GM04503 (cell line): ENCODE measurements around the gene GAPT.

Experiments used
- DNase-seq: peaks from one replicate; pipeline ENCODE4 v3.0.0-alpha.2; 2012; ENCODE audit warnings: low read depth

GAPT gene

DNA sequence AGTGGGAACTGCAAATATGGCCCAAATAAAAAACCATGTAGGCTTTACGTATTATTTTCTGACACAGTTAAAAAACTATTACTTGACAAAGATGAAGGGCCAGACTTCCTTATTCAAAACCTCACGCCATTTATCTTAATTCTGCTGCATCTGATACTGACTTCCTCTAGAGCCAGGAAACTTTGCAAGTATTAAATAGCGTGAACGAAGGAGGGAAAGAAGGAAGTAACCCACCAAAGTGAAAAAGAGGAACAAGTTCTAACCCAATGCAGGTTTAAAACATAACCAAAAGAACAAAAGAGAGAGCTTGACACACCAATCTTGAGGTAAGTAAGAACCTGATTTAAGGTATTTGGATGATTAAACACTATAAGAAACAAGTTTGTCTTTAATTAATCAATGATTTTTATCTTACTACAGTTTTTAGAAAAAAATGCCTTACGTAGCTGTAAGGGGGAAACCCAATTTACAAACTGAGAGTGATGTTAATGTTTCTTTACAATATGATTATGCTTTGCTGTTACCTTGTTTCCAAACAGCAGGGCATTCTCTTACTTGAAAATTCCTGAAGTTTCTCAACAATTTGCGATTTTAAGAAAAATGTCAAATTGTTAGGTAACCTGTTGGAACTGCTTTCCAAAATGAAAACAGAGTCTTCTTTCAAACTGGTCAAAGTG is at the start of gene GAPT:
TSS of gene GAPT (plus strand) at position 220 of the 677 bp plus-strand sequence. CDS start 3,102 bp downstream, outside the sequence.
- DNase-seq: no peak

DNA sequence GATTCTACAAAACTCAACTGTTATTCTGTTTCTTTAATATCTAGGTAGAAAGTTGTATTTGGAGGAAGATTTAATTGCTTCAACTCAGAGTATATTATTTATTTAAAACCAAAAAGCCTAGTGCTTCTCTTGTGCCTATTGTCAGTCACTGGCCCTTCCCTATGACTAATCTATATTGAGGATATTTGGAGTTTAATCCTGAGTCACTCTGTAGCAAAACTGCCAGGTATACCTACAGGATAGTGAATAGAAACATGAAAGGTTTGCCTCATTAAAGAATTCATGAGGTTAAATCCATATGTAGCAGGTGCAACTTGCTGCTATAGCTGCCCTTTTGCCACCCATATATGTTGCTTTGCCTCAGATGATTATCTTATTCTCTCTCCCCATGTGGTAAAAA is 46.4 kb upstream of the GAPT start:
- no peak for DNase-seq

DNA sequence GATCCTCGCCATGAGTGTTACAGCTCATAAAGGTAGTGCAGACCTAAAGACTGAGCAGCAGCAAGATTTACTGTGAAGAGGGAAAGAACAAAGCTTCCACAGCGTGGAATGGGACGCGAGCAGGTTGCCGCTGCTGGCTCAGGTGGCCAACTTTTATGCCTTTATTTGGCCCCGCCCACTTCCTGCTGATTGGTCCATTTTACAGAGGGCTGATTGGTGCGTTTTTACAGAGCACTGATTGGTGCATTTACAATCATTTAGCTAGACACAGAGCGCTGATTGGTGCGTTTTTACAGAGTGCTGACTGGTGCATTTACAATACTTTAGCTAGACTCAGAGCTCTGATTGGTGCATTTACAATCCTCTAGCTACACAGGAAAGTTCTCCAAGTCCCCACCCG is 45.2 kb upstream of the GAPT start:
- DNase-seq: no peak

- no peak for DNase-seq
Measured at GRCh38 chr5:58447226-58447625, 44.0 kb upstream of the GAPT start.

DNA sequence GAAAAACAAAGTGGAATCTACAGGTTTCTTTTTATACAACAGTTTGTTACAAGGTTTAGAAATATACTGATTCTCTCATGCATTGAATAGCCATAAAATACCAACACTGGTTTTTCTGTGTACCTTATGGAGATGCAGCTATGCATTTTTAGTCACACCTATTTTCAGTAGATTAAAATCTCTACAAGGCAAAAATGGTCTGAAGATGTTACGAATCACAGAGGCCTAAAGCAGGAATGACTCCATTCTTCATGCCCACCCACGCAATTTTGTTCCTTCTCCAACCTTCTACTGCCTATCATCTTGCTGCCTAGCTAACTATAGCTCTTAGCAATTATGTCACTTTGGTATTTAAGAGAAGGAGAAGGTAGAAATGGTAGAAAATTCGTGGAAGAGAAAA is 41.2 kb upstream of the GAPT start:
- no peak for DNase-seq

- DNase-seq: no peak
Measured at GRCh38 chr5:58450811-58451629, 40.2 kb upstream of the GAPT start.

GRCh38 chr5:58451732-58452565 is 39.3 kb upstream of the GAPT start:
- no peak for DNase-seq

GRCh38 chr5:58452566-58453258 is 38.5 kb upstream of the GAPT start:
- DNase-seq: no peak

- no peak for DNase-seq
Measured at GRCh38 chr5:58453306-58453705, 37.9 kb upstream of the GAPT start.

DNA sequence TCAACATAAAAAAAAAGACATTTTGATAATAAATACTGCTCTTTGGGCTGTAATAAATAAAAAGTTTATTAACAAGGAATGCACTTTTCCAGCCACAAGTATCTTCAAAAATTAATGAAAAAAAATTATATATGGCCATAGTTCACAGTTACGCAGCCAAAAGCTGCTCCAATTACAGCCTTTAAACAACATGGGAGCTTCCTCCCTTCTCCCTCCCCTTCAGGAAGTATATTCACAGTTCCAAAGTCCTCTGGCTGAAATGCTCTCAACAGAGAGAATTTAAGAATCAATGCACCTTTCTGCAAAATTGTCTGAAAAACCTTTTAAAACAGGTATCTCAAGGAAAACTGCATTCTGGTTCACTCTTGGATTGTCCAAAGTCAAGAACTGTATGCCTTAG is 37.2 kb upstream of the GAPT start:
- DNase-seq: no peak

DNA sequence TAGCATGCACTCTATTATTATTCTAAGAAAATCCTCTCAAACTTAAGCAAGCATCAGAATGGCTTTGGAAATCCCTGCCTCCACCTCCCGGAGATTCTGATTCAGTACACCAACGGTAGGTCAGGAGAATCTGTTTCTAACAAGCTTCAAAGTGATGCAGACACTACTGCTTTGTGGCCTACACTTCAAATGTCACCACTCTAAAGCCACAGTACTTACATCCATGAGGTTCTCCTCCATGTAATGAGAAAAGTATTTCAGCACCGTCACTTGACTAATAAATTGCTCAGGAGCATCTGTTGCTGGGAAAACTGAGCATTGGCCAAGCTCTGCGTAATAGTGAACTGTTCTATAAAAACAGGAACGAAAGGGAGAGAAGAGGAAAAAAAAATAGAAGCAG is 36.2 kb upstream of the GAPT start:
- no peak for DNase-seq

- DNase-seq: no peak
Measured at GRCh38 chr5:58455480-58455879, 35.8 kb upstream of the GAPT start.

DNA sequence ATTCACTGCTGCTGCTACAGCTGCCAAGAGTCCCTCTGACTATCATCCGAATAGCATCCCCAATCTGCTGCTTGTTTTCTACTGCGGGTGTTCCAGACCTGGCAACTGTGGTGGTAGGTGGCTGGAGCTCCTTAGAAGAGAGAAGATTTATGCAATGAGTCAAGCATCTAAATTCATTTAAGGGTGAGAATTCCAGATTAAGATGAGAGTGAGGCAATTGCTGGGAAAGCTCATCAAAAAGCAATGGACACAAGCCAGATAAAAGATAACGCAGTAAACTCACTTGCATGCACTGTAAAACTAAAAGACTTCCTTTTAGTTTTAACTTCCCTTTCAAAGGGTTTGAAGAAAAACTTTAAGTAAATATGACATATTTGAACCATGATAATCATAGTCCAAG is 35.2 kb upstream of the GAPT start:
- DNase-seq: no peak

DNA sequence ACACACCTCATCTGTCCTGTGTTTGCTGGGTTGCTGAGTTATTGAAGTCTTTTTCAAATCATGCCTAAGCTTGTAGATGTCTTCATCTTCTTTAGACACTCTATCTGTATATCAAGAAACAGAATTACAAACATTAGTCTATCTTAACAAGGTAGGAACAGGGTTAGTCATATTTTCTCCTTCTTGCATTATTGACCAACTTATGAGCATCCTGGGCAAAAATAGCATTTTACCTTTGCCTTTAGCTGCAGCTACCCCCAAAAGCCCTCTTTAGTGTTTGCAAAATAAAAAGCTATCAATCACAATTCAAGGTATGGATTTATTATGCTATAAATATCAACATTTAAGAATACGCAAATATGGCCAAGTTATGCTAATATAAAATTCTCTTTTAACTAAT is 34.7 kb upstream of the GAPT start:
- DNase-seq: no peak

GRCh38 chr5:58457050-58457449 is 34.2 kb upstream of the GAPT start:
- no peak for DNase-seq

GRCh38 chr5:58458141-58458742 is 33.0 kb upstream of the GAPT start:
- DNase-seq: no peak

- no peak for DNase-seq
Measured at GRCh38 chr5:58458743-58459145, 32.5 kb upstream of the GAPT start.

GRCh38 chr5:58459146-58460001 is 31.9 kb upstream of the GAPT start:
- no peak for DNase-seq

DNA sequence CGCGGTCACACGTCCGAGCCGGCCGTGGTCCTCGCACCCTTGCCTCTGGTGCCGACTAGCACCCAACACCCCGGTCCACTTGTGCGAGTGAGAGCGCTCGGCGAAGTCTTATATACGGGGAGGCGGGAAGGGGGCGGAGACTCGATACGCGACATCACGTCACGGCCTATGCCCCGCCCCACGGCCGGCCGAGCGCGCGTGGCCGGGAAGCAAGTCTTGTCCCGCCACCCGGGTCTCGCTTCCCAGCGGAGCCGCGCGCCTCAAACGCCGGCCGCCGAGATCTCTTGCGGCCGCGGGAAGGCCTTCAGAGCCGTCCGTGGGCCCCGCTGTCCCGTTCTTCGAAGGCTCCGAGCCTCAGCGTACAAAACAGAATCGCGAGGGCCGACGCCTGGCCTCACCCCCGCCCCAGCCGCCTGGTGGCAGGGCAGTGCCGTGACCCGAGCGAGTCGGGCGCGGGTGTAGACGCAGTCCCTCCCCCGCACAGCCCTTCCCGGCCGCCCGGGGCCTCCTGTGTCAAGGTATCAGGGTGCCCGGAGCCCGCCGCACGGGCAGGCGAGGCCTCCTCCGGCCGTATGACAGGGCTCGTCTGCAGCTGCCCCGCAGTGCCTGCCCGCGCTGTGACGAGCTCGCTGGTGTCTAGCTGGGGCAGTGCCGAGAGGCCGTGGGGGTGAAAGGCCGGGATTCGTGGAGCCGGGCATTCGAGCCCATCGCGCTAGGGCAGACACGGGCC is 31.1 kb upstream of the GAPT start, which contains the start of gene PLK2:
TSS of gene PLK2 (minus strand) at position 85 of the 730 bp plus-strand sequence. CDS start 127 bp downstream, outside the sequence.
- DNase-seq: no peak

- no peak for DNase-seq
Measured at GRCh38 chr5:58460732-58461286, 30.4 kb upstream of the GAPT start.
